HUDEP-2 (cell line): ENCODE measurements around the gene PTPN14.

Experiments used
- DNase-seq, 76 experiments: peaks; one replicate each; lab custom pipeline; 2025; ENCODE audit not compliant: unreplicated experiment in 76 of 76; lab: John Stamatoyannopoulos, UW

PTPN14 gene

DNA sequence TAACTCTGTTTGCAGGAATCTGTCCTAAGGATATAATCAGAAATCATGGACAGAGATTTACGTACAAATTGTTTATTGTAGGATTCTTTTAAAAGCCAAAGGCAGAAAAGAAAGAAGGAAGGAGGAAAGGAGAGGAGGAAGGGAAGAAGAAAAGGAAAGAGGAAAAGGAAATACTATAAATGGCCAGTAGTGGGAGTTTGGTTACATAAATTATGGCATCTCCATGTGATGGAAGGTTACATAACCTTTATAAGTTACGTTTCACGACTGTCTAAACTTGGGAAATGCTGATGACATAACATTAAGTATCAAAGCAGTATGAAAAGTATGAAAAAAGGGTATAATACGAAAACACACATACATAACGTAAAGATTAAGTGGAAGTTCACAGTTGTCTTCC is 231.5 kb downstream of the PTPN14 start:
- DNase-seq, result no peak

DNA sequence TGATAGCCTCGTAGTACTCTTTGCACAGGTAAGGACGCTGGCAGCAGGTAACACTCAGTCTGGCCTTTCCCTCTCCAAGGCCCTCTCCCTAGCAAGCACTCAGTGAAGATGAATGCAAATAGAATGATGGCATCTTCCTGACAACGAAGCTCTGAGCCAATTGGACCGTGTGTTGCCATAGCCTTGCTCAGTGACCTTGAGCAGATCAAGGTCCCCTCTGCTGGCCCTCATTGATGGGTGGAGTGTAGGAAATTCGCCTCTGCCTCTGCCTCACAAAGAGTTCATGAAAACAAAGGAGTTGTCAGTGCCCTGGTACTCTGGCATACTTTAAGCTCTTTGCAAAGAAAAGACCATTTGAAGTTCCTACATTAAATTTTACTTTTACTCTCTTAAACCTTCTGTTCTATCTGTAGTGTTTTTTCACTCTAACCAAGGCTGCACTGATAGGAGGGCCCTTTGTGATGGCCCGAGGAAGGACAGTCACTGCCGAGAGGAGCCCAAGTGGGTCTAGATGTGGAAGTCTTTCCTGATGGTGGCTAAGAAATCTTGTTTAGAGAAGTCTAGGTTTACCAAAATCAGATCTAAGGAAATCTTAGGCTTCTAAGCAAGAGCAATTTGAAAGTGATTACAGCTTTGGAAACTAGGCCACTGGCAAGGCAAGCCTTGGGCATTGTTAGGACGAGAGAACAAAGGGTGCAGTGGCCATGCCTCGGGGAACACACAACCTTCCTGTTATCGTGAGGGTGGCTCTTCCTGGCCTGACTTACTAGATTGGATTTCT is 232.3 kb downstream of the PTPN14 start:
- no peak for DNase-seq

DNA sequence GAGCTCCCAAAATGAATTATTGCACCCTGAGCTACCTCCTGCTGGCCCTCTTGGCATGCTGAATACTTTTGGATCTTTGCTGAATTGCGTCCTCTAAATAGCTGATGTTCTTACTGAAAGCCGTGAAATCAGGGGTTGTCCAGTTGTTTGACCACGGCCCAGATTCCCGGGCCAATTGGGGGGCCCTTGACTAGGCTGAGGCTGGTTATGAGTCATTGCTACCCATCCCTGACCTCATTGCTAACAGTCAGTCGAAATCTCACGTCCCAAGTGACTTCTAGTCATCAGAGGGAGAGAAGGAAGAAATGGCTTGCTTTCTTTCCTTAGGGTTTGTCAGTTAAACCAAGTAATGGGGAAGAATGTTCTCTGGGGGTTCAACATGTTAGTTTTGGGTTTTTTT is 233.0 kb downstream of the PTPN14 start:
- DNase-seq, result no peak

DNA sequence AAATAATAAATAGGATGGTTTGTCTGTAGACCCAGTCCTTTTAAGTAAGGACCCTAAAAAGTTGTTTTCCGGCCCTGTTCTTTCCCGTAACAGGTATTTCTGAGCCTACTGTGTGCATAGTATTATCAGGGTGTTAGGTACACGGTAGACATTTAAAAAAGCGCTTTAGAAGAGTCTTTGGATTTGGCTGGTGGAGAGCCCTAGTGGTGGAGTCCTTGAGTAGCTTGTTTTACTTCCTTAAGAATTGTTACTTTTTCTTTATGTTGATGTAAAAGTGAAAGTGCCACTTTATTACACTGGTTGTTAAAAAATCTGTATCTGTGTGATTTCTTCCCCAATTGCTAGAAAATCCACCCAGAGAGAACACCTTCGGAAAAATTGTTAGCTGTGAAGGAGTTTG is 233.7 kb downstream of the PTPN14 start:
- DNase-seq, result no peak

DNA sequence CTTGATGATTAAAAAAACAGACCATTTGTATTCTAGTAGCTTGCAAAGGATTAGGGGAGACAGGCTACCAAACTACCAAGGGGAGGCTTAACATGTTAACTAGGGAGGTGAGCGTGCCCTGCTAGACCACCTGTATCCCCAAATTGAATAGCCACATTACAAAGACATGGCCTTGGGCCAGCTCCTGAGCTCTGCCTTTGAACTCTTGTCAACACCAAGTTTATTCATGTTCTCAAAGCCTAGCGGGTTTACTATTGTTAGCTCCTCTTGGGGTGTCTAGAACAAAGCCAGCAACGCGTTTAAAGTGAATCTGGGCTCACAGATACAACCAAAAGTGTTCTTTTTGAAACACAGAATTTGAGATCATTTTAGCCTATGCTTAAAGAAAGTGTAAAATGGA is 234.1 kb downstream of the PTPN14 start:
- no peak for DNase-seq

DNA sequence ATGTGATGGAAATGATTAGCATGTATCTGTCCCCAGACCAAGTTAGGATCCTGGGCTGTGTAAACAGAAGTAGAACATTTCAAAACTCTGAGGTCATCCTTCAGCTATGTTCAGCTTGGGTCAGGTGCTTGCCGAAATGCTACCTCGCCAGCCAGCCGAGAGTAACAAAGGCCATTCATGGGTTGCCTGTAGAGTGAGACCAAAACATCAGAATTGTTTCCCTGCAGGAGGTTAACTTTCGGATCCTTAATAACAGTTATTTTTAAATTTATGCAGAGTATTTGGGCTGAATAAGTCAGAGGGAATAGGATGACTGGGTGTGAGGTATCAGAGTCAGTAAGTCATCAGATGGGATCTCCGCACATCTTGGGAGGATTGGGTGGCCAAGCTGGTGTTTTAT is 234.8 kb downstream of the PTPN14 start:
- no peak for DNase-seq

DNA sequence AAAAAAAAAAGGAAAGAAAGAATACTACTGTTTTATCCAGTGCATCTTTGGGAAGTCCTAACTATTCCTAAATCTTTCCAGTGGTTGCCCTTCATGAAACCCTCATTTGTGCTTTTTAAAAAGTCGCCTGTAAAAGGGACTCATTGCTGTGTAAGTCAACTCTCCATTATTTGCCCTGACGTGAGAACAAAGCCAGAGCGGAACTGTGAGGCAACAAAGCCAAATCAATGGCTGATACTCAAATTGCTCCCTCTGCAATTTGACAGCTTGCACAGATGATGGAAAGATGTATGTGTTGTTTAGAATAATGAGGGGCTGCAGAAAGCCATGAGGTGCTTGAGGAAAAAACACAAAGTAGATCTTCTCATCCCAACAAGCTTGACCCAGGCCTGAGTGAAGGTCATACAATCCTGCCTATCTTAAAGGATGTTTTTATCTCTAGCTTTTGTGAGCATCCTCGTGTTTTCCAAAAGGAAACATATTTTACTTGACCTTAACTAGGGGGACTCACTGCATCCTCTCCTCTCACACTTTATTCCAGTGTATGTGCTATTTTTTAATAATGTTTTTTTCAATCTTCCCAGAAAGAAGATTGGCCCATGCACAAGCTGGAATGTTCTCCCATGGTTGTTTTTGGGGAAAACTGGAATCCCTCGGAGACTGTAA is 237.1 kb downstream of the PTPN14 start:
- DNase-seq, result no peak

DNA sequence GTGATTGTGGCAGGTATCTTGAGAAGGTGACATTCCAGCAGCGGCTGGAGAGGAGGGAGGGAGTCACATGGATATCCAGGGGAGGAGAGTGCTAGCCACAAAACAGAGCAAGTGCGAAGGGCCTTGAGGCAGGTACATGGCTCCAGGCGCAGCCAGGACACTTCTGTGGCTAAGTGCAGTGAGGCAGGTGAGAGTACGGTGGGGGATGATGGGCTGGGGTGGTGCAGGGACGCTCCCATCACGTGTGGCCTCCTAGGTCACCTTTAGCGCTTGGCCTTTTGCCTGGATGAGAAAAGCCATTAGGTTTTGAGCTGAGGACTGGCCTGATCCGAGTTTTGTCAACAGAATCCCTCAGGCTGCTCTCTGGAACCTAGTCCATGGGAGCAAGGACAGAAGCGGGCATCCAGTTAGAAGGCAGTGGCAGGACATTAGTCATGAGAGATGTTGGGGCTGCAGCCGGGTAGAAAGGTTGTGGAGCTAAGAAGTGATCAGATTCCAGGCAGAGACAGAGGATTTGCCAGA is 238.8 kb downstream of the PTPN14 start:
- DNase-seq, result no peak

DNA sequence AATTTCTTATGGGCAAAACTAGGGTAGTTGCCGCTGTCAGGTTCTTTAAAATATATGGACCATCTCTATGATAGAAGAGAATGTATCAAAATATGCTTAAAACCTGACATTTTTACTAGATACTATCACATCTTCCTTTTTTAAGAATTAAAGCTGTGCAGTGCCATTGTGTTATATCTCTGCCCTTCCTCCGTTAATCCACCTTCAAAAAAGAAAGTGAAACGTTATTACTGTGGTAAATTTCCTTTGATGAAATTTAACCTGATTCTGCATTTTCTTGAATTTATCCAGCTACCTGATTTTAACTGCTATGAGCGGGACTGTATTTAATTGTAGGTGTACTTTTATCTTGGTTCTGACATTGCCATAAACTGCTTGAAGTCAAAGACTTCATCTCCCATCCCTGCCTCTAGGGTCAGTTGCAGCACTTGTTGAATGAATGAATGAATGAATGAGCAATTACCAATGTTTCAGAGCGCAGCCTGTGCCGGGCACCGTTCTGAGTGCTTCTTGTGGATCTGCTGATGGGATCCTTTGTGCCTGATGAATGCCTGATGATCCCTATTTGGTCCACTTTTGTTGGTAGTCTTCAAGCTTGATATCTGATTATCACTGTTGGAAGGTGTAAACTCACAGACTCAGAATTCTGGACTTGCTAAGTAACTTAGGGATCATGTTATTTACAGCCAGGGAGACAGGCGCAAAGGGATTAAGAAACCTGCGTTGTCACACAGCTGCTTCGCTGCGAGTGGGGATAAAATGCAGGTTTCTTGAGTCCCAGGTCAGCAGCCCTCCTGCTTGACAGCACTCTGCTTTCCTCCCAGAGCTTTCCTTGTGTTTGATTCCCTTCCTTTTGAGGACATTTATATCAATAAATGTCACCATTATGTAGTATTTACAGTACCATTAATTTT is 240.4 kb downstream of the PTPN14 start:
- no peak for DNase-seq

DNA sequence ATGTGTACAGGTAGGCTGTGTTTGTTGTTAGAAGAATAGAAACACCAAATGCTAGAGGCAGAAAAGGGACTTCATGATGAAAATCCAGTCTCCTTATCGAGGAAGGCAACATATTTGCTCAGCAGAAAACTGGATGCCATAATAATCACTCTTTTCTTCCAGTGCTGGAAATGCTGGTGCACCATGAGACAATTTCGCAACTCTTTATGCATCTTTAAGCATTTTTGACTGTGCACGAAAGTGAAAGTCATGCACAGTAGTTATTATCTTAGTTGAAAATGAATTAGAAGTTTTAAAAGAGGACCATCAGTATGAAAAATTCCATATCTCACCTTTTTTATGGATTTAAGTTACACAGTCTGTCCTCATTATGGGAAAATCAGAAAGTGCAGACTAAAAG is 241.4 kb downstream of the PTPN14 start:
- no peak for DNase-seq

DNA sequence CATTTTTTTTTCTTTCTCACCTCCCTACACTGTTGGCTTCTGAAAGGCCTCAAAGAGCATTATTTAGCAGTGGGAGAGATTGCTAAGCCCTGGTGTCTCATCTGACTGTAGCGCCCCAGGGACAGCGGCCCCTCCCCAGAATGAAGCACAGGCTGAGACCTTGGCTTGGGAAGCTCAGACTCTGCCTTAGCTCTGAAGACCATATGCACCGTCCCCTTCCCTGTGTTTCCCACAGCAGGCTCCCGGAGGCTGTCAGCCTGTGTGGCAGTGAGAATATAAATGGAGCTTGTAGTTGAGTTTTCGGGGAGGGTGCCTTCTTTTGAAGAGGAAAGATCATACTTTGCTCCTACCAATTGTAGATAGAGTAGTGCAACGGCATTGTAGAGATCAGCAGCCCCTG is 245.1 kb downstream of the PTPN14 start:
- DNase-seq, result no peak

DNA sequence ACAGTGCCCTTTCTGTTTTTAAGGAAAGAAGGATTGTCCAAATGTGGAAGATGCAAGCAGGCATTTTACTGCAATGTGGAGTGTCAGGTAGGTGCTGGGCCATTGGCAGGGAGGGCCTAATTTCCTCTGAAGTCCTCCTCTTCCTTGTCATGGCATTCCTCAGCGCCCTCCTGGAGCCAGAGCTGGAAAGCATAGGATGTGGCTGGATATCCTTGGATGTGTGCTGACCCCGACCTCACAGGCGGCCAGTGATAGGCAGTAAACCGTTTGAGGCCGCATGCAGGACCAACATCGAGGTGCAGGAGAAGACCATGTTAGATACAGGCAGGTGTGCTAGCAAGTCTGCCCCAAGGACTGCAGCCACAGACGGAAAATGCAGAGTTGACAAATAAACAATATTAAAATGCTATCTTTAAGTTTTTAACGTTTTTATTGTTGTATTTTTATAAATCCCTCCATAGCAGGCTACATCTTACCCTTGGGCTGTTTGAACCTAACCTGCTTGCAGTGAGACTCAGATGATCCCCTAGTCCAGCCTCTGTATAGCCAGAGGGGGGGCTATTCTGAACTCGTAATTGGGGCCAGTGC is 246.1 kb downstream of the PTPN14 start:
- DNase-seq, result no peak

DNA sequence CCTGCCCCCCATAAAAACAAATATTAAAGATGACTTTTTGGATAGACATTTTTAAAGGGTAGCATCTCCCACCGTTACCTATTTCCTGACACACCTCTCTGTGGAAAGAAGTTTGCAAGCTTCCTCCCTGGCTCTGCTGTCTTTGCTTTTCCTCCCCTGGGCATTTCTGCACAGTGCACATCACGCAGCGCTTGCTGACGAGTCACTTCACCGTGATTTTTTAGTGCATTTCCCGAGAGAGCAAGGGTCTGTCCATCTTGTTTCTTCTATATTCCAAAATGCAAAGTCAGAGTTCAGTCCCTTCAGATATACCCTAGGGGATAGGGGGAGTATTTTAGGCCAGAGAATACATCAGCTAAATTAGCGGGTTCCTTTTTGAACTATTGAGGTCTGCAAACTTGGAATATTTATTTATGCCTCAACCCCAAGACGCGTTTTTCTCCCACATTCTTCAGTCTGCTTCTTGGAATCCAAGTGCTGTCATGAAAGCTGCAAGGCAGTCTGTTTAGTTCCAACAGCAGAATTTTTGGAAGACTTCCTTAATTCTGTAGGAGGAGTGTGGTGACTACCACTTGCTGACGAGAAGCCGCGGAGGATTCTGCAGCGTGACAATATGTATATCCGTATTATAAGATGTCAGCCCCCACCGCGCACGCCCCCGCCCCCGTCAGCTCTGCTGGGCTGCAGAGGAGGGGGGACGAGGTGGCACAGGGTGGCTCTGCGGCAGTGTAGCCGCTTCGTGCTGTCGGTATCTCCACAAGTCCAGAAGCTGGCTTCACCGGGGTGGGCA is 248.1 kb downstream of the PTPN14 start:
- DNase-seq, result no peak

DNA sequence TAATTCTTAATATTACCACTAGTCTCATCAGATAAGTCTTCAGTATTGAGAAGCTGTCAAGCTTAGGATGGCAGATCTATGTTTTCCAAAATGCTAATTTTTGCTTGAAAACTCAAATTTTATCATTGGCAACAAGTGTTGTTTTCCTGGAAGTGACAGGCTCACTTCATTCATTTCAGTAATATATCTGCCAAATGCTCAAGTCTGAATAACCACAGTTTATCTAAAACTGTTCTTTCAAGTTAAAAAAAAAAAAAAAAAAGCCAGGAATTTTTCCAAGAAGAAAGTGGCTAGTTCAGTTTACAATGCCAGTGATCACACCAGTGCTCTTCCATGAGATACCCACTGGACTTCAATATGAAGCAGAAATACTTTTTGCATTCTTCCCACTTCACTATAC is 249.9 kb downstream of the PTPN14 start:
- no peak for DNase-seq

DNA sequence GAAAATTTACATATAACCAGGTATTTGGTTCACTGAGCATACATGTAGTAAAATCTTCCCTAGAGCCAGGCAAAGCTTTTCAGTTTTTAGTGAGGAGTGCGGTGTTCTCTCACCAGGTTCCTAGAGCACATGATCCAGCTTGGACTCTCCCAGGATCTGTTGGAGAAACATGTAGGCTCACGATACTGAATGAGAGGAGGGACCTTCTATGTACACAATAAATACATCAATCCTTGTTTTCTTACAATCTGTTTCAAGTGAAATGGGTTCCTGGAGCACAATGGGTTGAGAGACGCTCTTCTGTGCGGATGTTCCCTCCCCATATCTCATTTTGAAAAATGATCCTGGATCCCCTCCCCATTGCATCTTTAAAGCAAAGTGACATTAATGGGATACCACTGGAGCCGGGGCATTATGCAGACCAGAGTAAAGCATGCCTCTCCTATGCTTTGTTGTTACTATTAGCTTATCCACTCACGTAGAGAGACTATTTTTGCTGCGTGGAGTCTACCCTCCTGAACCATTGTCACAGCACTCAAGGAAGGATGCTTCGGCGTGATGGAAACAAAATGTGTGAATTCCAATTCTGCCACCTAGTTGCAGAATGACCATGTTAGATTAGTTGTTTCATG is 251.1 kb downstream of the PTPN14 start:
- DNase-seq, result no peak
